GM12891 (cell line): ENCODE results near the gene KIF13A.

Experiments
- POLR2A ChIP-seq: IDR thresholded peaks from 2 replicates; pipeline ENCODE4 v1.6.1; 2011; ENCODE audit warnings: low read depth, low read length, control low read depth
- POLR2AphosphoS5 ChIP-seq: IDR thresholded peaks from 2 replicates; pipeline ENCODE4 v1.6.1; 2011; ENCODE audit warnings: low read depth, low read length, control low read depth
- TAF1 ChIP-seq: IDR thresholded peaks from 2 replicates; pipeline ENCODE4 v1.6.1; 2011; ENCODE audit warnings: low read depth, low read length, control low read depth

DNA sequence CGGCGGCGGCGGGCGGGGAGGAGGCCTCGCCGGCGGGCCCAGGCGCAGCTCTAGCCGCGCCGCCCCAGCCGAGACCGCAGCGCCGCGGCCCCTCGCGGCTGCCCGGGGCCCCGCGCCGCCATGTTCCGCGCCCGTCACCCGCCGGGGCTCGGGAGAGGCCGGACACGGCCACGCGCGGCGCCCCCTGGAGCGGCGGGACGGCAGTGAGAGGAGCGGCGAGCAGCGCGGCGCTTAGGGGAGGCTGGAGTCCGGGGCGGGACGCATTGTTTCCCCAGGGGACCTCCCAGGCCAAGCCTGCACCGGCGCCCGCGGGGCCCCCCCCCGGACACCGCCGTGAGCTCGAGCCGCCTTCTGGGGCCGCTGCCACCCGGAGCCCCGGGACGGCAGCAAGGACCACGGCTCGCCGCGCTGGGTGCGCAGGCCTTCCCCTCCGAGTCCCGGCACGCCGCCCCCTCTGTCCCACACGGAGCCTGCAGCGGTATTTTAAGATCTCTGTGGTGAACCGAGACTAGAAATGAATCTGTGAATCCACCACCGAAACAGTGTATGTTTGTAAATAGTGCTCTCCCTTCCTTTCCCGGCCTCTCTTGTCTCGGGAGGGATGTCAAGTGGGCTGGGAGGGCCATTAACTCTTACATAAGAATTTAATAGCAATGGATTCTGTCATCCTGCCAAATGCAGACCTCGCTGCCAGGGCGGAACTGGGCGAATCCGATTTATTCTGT is 424 bp upstream of the KIF13A start:
- TF ChIP-seq POLR2A (no peak), POLR2AphosphoS5 (no peak), TAF1 (no peak)
